Pancreas (tissue), 10 donors: ENCODE measurements around the gene CXXC5. TPM values are rescaled to one million over a fixed set of nuclear protein-coding genes. Genes with fewer than 3 reads are reported as not detected.

Experiments used
- ATAC-seq, 4 donors: fragments of 200-7000 bp; cut with Tn5 transposase; one replicate each; pipeline versions ENCODE4 v1.8.0 to v1.9.1; 2020; ENCODE audit warnings: mild to moderate bottlenecking in 4 of 4, moderate library complexity in 4 of 4
- DNase-seq, 6 donors: peaks; one replicate each; pipeline ENCODE4 v3.0.0-alpha.2; 2020
- FAIRE-seq: peaks from 2 replicates; lab custom pipeline; 2012; peaks lifted over from hg19 to GRCh38; lab: Jason Lieb, UNC
- H3K27ac ChIP-seq, 4 donors: fragments of 200-600 bp; sonication (generic); 1 replicate in 3 of 4; 2 replicates in 1 of 4; pipeline versions ENCODE4 v1.5.0 to v1.8.0; 2020
- H3K27me3 ChIP-seq, 4 donors: fragments of 200-600 bp; one replicate each; pipeline ENCODE4 v1.8.0; 2021
- H3K36me3 ChIP-seq, 3 donors: fragments of 200-600 bp; sonication (generic) in 1 of 3; one replicate each; pipeline versions ENCODE4 v1.5.0 to v1.8.0; 2020 to 2021
- H3K4me1 ChIP-seq, 3 donors: fragments of 200-600 bp; one replicate each; pipeline ENCODE4 v1.8.0; 2021
- H3K4me3 ChIP-seq, 4 donors: fragments of 200-600 bp; sonication (generic) in 2 of 4; one replicate each; pipeline versions ENCODE4 v1.5.0 to v1.8.0; 2020 to 2021
- H3K9me3 ChIP-seq, 4 donors: fragments of 200-600 bp; one replicate each; pipeline ENCODE4 v1.8.0; 2021
- CTCF ChIP-seq, 4 donors: fragments of 200-600 bp; sonication (generic) in 3 of 4; IDR thresholded peaks; one replicate each; pipeline versions ENCODE4 v1.5.0 to v1.8.0; 2021; ENCODE audit warnings: antibody characterized with exemption in 4 of 4
- WGBS, 2 donors: extraction: QIAGEN DNeasy Blood & Tissue Kit; methylation state at CpG; one replicate each; pipeline ENCODE4 v1.1.7; 2013; 5-methylcytosine and 5-hydroxymethylcytosine counted together
- intact Hi-C, 3 donors: fragments of 100-400 bp; cut with DNase I; formaldehyde crosslinking; loops; one replicate each; pipeline versions ENCODE4 v1.11.1 to v1.14.2; 2022
- polyA plus RNA-seq, 2 donors: library from polyadenylated mRNA; stranded (reverse); fragments of 200-250 nt; gene quantifications; one replicate each; pipeline ENCODE4 v1.2.3, GENCODE V29; 2013
- total RNA-seq, 6 donors: library from RNA; stranded (reverse); fragmentation: NEBNext Ultra II Directional in 4 of 6; extraction: Animal tissue kit (Norgen Biotek cat#: 25700) in 4 of 6; gene quantifications; one replicate each; pipeline versions ENCODE4 v1.2.1 to v1.2.4, GENCODE V29; 2021 to 2023
- donor health status: healthy with polysubstance abuse.
- donor health status: DM: no; HTN: no; CAD: no; lungs with moderate emphysema.
- donor health status: DM: no; HTN: no; CAD: no.
- donor health status: control.
- donor health status: control.
- donor health status: Bipolar disorder and iron deficiency.
- donor health status: DM: yes; HTN: yes; CAD: no.
- donor health status: DM: no; HTN: no; CAD: no.
- donor health status: DM: no; HTN: no; CAD: no.
- donor health status: DM: yes; HTN: yes; CAD: no.

The CXXC5 gene
- total and polyA plus RNA-seq, 8 donors = 33.0 to 70.5 (median 44.1) TPM

- no peaks in the 10 kb centered on the region for H3K9me3 ChIP-seq
- FAIRE-seq (no peak), ATAC-seq (peak; percentile 69 to 82 (median 78)), DNase-seq (peak; percentile 89 to 97 (median 95))
- intact Hi-C loops = loop anchor here in 1 of 3 donors (10.0 kb wide), 2 partner anchors 47 to 127 kb away; no protein-coding TSS in a partner anchor
- peak overlapping the region; percentile 93 to 99 (median 97) for H3K27ac ChIP-seq
- TF ChIP-seq CTCF (IDR thresholded peaks at IDR 0.05) = no peak
- H3K27me3 ChIP-seq = no peaks in the 10 kb centered on the region
- H3K36me3 ChIP-seq = no peaks in the 10 kb centered on the region
- peaks cover 34 to 39% (median 38%) of the 10 kb centered on the region in 3 donors for H3K4me1 ChIP-seq
- WGBS, 2 donors = 1% methylated on average over 44 to 62 of the region's 62 CpGs
- peak overlapping the region; percentile 10 to 55 (median 46) for H3K4me3 ChIP-seq
Measured at GRCh38 chr5:139637438-139638089, 10.6 kb upstream of the CXXC5 start.

- no peak for TF ChIP-seq CTCF (IDR thresholded peaks at IDR 0.05)
- H3K9me3 ChIP-seq = no peaks in the 10 kb centered on the region
- intact Hi-C loops = loop anchor here in 1 of 3 donors (10.0 kb wide), 2 partner anchors 47 to 127 kb away; no protein-coding TSS in a partner anchor
- FAIRE-seq (no peak), ATAC-seq (peak; percentile 74 to 81 (median 76)), DNase-seq (peak; percentile 89 to 98 (median 94))
- H3K4me3 ChIP-seq = peak overlapping the region; percentile 10 to 55 (median 46)
- H3K4me1 ChIP-seq = peaks cover 39 to 45% (median 42%) of the 10 kb centered on the region in 3 donors
- H3K27me3 ChIP-seq = no peaks in the 10 kb centered on the region
- no peaks in the 10 kb centered on the region for H3K36me3 ChIP-seq
- WGBS, 2 donors = 4 to 5% methylated on average over 22 to 23 of the region's 23 CpGs
- H3K27ac ChIP-seq = peak overlapping the region; percentile 93 to 99 (median 97)
Measured at GRCh38 chr5:139638090-139638735, 9.9 kb upstream of the CXXC5 start.

GRCh38 chr5:139638736-139639618, 9.2 kb upstream of the CXXC5 start:
- H3K4me1 ChIP-seq = peaks cover 47 to 53% (median 49%) of the 10 kb centered on the region in 3 donors
- no peak for TF ChIP-seq CTCF (IDR thresholded peaks at IDR 0.05)
- WGBS, 2 donors = 23% methylated on average over 12 of the region's 12 CpGs
- H3K27ac ChIP-seq = peak overlapping the region; percentile 93 to 99 (median 97)
- no peaks in the 10 kb centered on the region for H3K36me3 ChIP-seq
- no peaks in the 10 kb centered on the region for H3K9me3 ChIP-seq
- FAIRE-seq (no peak), ATAC-seq (no peak), DNase-seq (peak in 4 of 6 donors; percentile 22 to 72 (median 48))
- no peaks in the 10 kb centered on the region for H3K27me3 ChIP-seq
- intact Hi-C loops = loop anchor here in 1 of 3 donors (10.0 kb wide), 2 partner anchors 46 to 126 kb away; no protein-coding TSS in a partner anchor
- peak overlapping the region in 1 of 4 donors; percentile 55 for H3K4me3 ChIP-seq

GRCh38 chr5:139639619-139640380, 8.3 kb upstream of the CXXC5 start:
- Histone ChIP-seq H3K27me3 (no peaks in the 10 kb centered on the region), H3K27ac (peak overlapping the region; percentile 93 to 99 (median 97)), H3K4me1 (peaks cover 55 to 61% (median 58%) of the 10 kb centered on the region in 3 donors), H3K9me3 (no peaks in the 10 kb centered on the region), H3K36me3 (no peaks in the 10 kb centered on the region), H3K4me3 (no peak overlapping the region)
- FAIRE-seq (no peak), DNase-seq (peak; percentile 71 to 90 (median 76)), ATAC-seq (no peak)
- no peak for TF ChIP-seq CTCF (IDR thresholded peaks at IDR 0.05)
- intact Hi-C loops = loop anchor here in 1 of 3 donors (10.0 kb wide), 2 partner anchors 45 to 125 kb away; no protein-coding TSS in a partner anchor
- WGBS, 2 donors = 41 to 46% methylated on average over 11 of the region's 11 CpGs
